GM18861 (cell line): ENCODE measurements around the gene SPP1.

Source experiments
- ATAC-seq: cut with Tn5 transposase; IDR thresholded peaks from one replicate; pipeline ENCODE4 v1.9.1; 2021; ENCODE audit not compliant: unreplicated experiment

SPP1 gene

GRCh38 chr4:87950936-87951511, 24.5 kb upstream of the SPP1 start:
- ATAC-seq, result no peak

DNA sequence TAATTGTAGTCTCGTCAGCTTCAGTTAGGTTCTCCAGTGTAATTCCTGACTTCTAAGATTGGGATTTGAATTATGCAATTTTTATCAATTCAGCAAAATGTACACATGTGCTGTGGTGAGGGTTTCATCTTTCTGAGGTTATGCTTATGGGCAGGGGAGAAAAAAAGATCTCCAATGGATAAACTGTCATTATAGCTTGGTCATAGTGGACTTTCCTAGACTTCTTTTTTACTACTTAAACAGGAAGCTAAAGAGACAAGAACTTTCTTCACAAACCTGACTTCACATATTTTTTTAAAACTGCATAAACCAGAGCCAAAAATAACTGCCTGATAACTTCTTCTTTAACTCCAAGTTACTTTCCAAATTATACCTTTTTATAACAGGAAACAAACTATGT, 21.7 kb upstream of the SPP1 start:
- no peak for ATAC-seq

DNA sequence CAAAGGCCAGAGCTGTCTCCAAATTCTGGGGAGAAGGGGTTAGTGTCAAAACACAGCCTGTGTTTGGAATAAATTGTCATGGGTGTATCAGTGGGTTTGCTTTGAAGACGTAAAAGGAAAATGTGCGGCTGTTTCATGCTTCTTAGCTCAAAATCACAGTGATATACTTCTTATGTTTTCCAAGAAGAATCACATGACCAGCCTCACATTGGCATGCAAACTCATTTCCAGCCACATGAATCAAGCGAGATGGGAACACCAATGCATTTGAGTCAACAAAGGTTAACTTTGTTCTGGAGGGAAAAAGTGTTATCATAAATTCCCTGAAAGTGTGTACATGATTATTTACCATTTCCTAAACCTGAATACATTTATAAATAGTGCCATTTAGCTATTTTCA, 19.0 kb upstream of the SPP1 start:
- no peak for ATAC-seq

DNA sequence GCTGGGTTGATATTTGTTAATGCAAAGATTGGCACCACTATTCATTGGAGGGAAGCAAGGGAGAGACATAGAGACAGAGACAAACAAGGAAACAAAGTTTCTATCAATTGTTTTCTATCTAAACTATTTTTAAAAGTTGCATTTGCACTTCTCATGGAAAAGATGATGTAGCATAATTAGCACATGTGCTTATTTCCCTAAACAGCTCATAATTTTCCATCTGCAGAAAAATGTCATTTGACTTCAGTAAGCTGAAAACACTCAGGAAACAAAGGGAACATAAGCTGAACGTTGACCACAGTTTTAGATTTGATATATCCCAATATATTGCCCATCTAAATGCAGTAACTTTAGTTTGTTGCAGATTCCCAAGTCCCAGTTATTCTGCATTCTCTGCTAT, 18.5 kb upstream of the SPP1 start:
- no peak for ATAC-seq

GRCh38 chr4:87961993-87962392, 13.5 kb upstream of the SPP1 start:
- ATAC-seq, result no peak

DNA sequence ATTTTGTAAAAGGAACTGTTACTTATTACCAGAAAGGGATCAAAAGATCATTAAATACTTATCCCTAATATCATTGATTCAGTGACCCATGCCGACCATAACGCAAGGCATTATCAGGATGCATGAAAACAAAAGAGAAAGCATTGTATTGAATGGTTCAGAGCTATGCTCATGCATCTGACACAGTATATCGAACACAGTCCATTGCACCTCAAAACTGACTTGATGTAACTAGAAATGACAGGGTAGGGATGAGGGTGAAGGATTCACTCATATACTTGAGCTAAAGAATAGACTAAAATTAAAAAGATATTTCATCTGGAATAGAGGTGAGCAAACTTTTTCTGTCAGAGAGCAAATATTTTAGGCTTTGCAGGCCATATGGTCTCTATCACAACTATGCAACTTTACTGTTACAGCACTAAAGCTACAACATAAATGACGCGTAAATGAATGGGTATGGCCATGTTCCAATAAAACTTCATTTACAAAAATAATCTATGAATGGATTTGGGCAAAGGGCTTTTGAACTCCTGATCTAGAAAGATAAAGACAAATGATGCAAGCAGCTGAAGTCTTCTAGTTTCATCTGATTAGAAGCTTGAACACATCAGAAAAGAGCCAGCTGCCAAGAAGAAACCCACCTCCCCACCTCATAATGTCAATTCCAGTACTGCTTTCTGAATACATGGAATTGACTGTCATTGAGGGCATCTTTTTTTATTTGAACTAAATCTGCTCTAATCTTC, 12.9 kb upstream of the SPP1 start:
- ATAC-seq, result no peak

DNA sequence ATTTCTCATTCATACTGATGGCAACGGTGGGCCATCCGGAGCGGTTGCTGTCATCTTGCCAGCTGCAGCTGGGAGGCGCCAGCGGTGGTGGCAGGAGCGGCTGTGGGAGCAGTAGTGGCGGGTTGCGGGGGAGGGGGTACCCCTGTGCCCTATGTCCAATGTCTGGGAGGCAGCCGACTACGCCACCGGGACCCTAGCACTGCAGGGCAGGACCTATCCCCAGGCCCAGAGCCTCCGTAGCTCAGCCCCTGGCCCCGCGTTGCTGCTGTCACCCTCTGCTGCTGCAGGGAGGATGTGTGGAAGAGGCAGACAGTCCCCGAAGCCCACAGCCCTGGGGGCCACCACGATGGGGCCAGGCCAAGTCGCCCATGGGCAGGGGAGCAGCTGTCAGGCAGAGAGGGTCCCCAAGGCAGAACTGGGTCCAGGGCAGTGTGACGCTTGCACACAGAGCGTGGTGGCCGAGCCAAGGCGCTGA, 10.0 kb upstream of the SPP1 start:
- ATAC-seq, result no peak

DNA sequence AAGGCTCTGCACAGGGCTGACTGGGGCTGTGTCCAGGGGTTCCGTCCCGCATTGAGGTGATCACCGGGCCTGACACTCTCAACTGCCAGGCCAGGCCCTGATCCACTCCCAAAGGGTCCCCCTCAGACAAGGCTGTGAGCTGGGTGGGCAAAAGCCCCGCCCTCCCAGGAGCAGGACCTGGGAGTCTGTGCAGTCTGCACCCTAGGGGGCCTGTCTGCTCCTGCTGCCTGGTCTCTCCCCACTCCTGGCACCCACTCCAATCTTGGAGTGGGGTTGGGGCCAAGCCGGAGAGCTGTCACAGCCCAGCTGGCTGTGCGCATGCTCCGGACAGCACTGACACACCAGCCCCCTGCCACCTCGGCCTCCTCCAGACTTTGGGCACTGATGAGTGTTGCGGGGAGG, 9.4 kb upstream of the SPP1 start:
- ATAC-seq, result no peak

DNA sequence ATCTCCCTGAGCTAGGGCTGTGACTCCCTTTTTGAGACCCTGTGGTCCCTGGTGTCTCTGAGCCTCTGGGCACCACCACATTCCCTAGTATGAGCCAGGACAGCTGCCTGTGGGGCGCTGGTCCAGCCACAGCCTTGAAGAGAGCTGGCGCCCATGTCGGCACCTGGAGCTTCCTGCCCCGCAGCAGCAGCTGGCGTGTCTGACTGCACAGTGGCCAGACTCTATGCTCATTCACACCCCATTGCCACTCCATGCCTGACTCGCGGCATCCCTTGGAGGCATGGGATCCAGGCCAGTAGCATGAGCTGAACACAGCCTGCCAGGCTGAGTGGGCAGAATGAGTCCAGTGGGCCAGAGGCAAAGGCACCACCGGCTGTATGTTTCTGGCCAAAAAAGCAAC, 8.3 kb upstream of the SPP1 start:
- no peak for ATAC-seq

- no peak for ATAC-seq
Observed at GRCh38 chr4:87970121-87970520, 5.4 kb upstream of the SPP1 start.

GRCh38 chr4:87971866-87972265, 3.6 kb upstream of the SPP1 start:
- ATAC-seq, result no peak

DNA sequence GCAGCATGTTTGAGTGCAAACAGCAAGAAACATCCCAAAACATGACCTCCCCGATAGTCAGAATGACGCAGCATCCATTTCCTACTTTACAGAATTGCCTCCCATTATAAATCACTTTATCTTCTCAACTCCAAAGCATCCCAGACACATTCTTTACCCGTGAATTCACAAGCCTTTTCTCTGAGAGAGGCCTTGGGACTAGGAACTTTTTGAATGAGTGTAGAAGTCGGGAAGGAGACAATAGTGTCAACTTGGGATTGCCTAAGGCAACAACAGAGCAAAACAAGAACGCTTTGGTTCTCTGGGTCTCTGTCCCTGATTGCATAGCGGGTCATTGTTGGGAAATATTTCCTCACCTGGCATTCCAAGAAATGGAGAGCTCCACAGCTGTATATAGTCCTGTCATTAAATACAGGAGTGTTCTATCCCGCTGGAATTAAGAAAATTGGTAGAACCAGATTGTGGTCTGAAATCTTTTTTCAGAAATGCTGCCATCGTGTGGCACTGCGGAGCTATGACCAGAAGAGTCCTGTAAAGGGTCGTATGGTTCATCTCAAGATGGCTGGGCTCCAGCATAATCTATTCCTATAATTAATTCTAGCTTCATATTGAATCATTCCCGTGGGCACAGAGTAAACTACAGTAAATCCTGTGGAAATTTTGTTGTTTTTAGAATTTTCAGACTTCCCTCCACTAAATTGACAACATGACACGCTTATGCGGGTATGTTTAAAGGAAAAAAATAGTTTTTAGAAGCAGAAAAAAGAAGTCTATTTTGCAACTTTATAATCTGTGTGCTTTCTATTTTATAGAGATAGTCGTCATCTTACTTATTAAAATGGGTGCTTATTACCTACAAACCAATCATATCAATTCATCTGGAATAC, 2.0 kb upstream of the SPP1 start:
- peak; percentile 67 for ATAC-seq

DNA sequence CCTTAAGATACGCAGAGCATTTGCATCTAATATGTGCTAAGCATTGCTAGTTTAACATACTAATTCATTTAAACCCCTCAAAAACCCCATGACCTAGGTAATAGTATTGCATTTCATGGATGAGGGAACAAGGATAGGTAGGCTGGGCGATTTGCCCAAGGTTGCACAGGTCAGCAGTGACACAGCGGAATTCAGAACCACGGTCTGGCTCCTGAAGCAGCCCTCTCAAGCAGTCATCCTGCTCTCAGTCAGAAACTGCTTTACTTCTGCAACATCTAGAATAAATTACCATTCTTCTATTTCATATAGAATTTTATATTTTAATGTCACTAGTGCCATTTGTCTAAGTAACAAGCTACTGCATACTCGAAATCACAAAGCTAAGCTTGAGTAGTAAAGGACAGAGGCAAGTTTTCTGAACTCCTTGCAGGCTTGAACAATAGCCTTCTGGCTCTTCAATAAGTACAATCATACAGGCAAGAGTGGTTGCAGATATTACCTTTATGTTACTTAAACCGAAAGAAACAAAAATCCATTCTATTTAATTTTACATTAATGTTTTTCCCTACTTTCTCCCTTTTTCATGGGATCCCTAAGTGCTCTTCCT, 555 bp upstream of the SPP1 start:
- peak; percentile 36 for ATAC-seq

GRCh38 chr4:87977521-87978278, 2.2 kb downstream of the SPP1 start:
- no peak for ATAC-seq

GRCh38 chr4:87978681-87979080, 3.2 kb downstream of the SPP1 start:
- ATAC-seq, result no peak

DNA sequence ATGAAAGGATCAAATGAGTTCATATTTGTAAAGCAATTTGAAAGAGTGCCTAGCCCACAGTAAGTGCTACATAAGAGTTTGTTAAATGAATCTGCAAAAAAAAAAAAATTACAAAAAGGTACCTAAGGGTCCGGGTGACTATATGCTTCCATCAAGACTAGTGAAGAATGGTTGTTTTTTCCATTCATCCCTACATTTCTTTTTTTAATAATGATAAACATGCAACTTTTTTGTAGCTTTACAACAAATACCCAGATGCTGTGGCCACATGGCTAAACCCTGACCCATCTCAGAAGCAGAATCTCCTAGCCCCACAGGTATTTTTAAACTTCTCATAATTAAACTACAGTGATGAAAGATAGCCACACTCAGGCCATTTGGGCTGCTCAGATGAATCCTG, 4.3 kb downstream of the SPP1 start:
- ATAC-seq, result no peak

GRCh38 chr4:87981486-87981885, 6.0 kb downstream of the SPP1 start:
- no peak for ATAC-seq

- ATAC-seq, result no peak
Observed at GRCh38 chr4:87982036-87982435, 6.5 kb downstream of the SPP1 start.

DNA sequence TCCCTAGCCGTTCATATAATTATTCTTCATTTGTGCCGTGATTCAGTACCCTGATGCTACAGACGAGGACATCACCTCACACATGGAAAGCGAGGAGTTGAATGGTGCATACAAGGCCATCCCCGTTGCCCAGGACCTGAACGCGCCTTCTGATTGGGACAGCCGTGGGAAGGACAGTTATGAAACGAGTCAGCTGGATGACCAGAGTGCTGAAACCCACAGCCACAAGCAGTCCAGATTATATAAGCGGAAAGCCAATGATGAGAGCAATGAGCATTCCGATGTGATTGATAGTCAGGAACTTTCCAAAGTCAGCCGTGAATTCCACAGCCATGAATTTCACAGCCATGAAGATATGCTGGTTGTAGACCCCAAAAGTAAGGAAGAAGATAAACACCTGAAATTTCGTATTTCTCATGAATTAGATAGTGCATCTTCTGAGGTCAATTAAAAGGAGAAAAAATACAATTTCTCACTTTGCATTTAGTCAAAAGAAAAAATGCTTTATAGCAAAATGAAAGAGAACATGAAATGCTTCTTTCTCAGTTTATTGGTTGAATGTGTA, 7.0 kb downstream of the SPP1 start:
- ATAC-seq, result no peak

DNA sequence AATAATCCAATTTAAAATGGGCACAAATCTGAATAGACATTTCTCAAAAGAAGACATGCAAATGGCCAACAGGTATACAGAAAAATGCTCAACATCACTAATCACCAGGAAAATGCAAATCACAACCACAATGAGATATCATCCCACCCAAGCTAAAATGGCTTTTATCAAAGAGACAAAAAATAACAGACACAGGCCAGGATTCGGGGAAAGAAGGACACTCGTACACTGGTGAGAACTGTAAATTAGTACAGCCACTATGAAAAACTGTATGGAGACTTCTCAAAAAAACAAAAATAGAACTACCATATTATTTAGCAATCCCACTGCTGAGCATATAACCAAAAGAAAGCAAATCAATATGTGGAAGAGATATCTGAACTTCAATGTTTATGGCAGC, 8.5 kb downstream of the SPP1 start:
- ATAC-seq, result no peak
